HCT116 (cell line): ENCODE measurements around the gene CDK4.

Experiments
- ATF3 ChIP-seq: IDR thresholded peaks from 2 replicates; pipeline ENCODE4 v1.6.1; 2012
- CEBPB ChIP-seq: IDR thresholded peaks from 2 replicates; pipeline ENCODE4 v1.6.1; 2012; ENCODE audit warnings: low read depth
- CTCF ChIP-seq, 3 experiments: fragments of 200-600 bp in 1 of 3; sonication (generic) in 1 of 3; IDR thresholded peaks in 2 of 3; conservative IDR thresholded peaks in 1 of 3; 2 replicates each; pipeline ENCODE4 v1.5.1; 2012 to 2017; ENCODE audit warnings: low read depth in 2 of 3, low read length in 2 of 3, antibody characterized with exemption in 1 of 3, borderline replicate concordance in 1 of 3, control low read depth in 1 of 3, mild to moderate bottlenecking in 1 of 3, mixed read lengths in 1 of 3, mixed run types in 1 of 3, moderate library complexity in 1 of 3; ENCODE audit not compliant: insufficient read depth in 1 of 3
- POLR2A ChIP-seq: IDR thresholded peaks from 2 replicates; pipeline ENCODE4 v1.7.0; 2011; ENCODE audit warnings: borderline replicate concordance; ENCODE audit not compliant: insufficient read depth, insufficient read length; ENCODE audit errors: extremely low read depth
- REST ChIP-seq: IDR thresholded peaks from 2 replicates; pipeline ENCODE4 v1.6.1; 2012; ENCODE audit warnings: low read depth

GRCh38 chr12:57771236-57771872 is 19.2 kb upstream of the CDK4 start:
- TF ChIP-seq POLR2A (no peak), CTCF (IDR thresholded peaks at IDR 0.05 in 2 of 3, conservative IDR thresholded peaks at IDR 0.05 in 1 of 3; ENCODE audit: borderline replicate concordance in 1 of 3, insufficient read depth in 1 of 3, low read depth in 2 of 3, low read length in 2 of 3) (no peak), REST (no peak), ATF3 (no peak), CEBPB (no peak)
